Breast epithelium (tissue), 3 donors: ENCODE data around the gene JMJD1C.

Experiments
- POLR2A ChIP-seq: fragments of 450-650 bp; IDR thresholded peaks from one replicate; pipeline ENCODE4 v1.6.1; 2016; ENCODE audit warnings: antibody characterized with exemption, mild to moderate bottlenecking, moderate library complexity
- TF ChIP-seq, protein P1 (sequence below), 3 donors: fragments of 450-650 bp; IDR thresholded peaks; one replicate each; pipeline ENCODE4 v1.5.1; 2016 to 2017; ENCODE audit warnings: antibody characterized with exemption in 3 of 3, mild to moderate bottlenecking in 3 of 3, moderate library complexity in 3 of 3

DNA sequence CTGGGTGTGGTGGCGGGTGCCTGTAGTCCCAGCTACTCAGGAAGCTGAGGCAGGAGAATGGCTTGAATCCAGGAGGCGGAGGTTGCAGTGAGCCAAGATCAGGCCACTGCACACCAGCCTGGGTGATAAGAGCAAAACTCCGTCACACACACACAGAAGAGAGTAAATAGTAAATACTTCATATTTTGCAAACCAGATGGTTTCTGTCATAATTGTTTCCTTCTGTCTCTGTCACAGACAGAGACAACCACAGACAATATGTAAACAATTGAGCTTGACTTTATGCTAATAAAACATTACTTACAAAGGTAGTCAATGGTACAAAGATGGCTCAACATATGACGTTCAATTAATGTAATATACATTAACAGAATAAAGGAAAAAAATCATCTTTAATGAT lies 83.7 kb downstream of the JMJD1C start:
- TF ChIP-seq, protein P1, sequence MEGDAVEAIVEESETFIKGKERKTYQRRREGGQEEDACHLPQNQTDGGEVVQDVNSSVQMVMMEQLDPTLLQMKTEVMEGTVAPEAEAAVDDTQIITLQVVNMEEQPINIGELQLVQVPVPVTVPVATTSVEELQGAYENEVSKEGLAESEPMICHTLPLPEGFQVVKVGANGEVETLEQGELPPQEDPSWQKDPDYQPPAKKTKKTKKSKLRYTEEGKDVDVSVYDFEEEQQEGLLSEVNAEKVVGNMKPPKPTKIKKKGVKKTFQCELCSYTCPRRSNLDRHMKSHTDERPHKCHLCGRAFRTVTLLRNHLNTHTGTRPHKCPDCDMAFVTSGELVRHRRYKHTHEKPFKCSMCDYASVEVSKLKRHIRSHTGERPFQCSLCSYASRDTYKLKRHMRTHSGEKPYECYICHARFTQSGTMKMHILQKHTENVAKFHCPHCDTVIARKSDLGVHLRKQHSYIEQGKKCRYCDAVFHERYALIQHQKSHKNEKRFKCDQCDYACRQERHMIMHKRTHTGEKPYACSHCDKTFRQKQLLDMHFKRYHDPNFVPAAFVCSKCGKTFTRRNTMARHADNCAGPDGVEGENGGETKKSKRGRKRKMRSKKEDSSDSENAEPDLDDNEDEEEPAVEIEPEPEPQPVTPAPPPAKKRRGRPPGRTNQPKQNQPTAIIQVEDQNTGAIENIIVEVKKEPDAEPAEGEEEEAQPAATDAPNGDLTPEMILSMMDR (IDR thresholded peaks at IDR 0.05) = no peak
- no peak for TF ChIP-seq POLR2A
